Hepatocyte (in vitro differentiated cells): ENCODE measurements around the gene REEP6. TPM values are rescaled to one million over a fixed set of nuclear protein-coding genes. Genes with fewer than 3 reads are reported as not detected.

Experiments used
- DNase-seq: peaks from one replicate; pipeline ENCODE4 v3.0.0-alpha.2; 2016; ENCODE audit warnings: low spot score
- H2AFZ ChIP-seq: fragments of 200-600 bp; sonication (generic); 2 replicates; pipeline ENCODE4 v1.6.0; 2016; ENCODE audit warnings: antibody characterized with exemption, mild to moderate bottlenecking
- H3K27ac ChIP-seq: fragments of 200-600 bp; sonication (generic); 2 replicates; pipeline ENCODE4 v1.5.1; 2016; ENCODE audit warnings: mild to moderate bottlenecking
- H3K27me3 ChIP-seq: fragments of 200-600 bp; sonication (generic); 2 replicates; pipeline ENCODE4 v1.6.1; 2016
- H3K36me3 ChIP-seq: fragments of 200-600 bp; sonication (generic); replicated peaks from 2 replicates; pipeline ENCODE4 v1.5.1; 2016; ENCODE audit warnings: low read depth; ENCODE audit not compliant: insufficient read depth
- H3K4me1 ChIP-seq: fragments of 200-600 bp; sonication (generic); 2 replicates; pipeline ENCODE4 v1.5.1; 2016; ENCODE audit warnings: mild to moderate bottlenecking, moderate library complexity; ENCODE audit not compliant: insufficient read depth
- H3K4me2 ChIP-seq: fragments of 200-600 bp; sonication (generic); 2 replicates; pipeline ENCODE4 v1.6.0; 2016
- H3K4me3 ChIP-seq: fragments of 200-600 bp; sonication (generic); 2 replicates; pipeline ENCODE4 v1.5.1; 2016; ENCODE audit warnings: mild to moderate bottlenecking
- H3K79me2 ChIP-seq: fragments of 200-600 bp; sonication (generic); 2 replicates; pipeline ENCODE4 v1.6.0; 2017; ENCODE audit warnings: mild to moderate bottlenecking
- H3K9me2 ChIP-seq: fragments of 200-600 bp; sonication (generic); replicated peaks from 2 replicates; pipeline ENCODE4 v1.6.0; 2017; ENCODE audit warnings: mild to moderate bottlenecking; ENCODE audit not compliant: insufficient read depth
- H3K9me3 ChIP-seq: fragments of 200-600 bp; sonication (generic); 2 replicates; pipeline ENCODE4 v1.5.1; 2016; ENCODE audit warnings: low read depth, mild to moderate bottlenecking
- H4K20me1 ChIP-seq: fragments of 200-600 bp; sonication (generic); 2 replicates; pipeline ENCODE4 v1.6.0; 2016; ENCODE audit warnings: mild to moderate bottlenecking; ENCODE audit not compliant: insufficient read depth, poor library complexity, severe bottlenecking
- EZH2 ChIP-seq: fragments of 200-600 bp; sonication (generic); IDR thresholded peaks from 2 replicates; pipeline ENCODE4 v1.6.1; 2016; ENCODE audit warnings: antibody characterized with exemption, mild to moderate bottlenecking, borderline replicate concordance
- EZH2phosphoT487 ChIP-seq: fragments of 200-600 bp; sonication (generic); IDR thresholded peaks from one replicate; pipeline ENCODE4 v1.6.1; 2018; ENCODE audit warnings: antibody characterized with exemption, mild to moderate bottlenecking, low read depth, moderate library complexity; ENCODE audit not compliant: unreplicated experiment, severe bottlenecking
- WGBS: methylation state at CpG from one replicate; pipeline ENCODE4 v1.1.6; 2016; ENCODE audit warnings: low lambda C conversion rate; ENCODE audit errors: missing lambda C conversion rate; 5-methylcytosine and 5-hydroxymethylcytosine counted together
- polyA plus RNA-seq: library from polyadenylated mRNA; unstranded; fragments of >200 nt; fragmentation: Nextera tagmentation; extraction: Ambion mirVana; gene quantifications from 2 replicates; pipeline ENCODE4 v1.2.1, GENCODE V29; 2016
- total RNA-seq: library from RNA; depleted of rRNA; stranded (reverse); fragments of >200 nt; gene quantifications from 2 replicates; pipeline ENCODE4 v1.2.3, GENCODE V29; 2014
- TF ChIP-seq, protein P1 (sequence below): fragments of 200-600 bp; sonication (generic); IDR thresholded peaks from 2 replicates; pipeline ENCODE4 v1.5.1; 2016; ENCODE audit warnings: antibody characterized with exemption, mild to moderate bottlenecking; ENCODE audit not compliant: poor library complexity

REEP6 gene
- total and polyA plus RNA-seq, 2 experiments from 2014 or later = 88.9 to 218 TPM

DNA sequence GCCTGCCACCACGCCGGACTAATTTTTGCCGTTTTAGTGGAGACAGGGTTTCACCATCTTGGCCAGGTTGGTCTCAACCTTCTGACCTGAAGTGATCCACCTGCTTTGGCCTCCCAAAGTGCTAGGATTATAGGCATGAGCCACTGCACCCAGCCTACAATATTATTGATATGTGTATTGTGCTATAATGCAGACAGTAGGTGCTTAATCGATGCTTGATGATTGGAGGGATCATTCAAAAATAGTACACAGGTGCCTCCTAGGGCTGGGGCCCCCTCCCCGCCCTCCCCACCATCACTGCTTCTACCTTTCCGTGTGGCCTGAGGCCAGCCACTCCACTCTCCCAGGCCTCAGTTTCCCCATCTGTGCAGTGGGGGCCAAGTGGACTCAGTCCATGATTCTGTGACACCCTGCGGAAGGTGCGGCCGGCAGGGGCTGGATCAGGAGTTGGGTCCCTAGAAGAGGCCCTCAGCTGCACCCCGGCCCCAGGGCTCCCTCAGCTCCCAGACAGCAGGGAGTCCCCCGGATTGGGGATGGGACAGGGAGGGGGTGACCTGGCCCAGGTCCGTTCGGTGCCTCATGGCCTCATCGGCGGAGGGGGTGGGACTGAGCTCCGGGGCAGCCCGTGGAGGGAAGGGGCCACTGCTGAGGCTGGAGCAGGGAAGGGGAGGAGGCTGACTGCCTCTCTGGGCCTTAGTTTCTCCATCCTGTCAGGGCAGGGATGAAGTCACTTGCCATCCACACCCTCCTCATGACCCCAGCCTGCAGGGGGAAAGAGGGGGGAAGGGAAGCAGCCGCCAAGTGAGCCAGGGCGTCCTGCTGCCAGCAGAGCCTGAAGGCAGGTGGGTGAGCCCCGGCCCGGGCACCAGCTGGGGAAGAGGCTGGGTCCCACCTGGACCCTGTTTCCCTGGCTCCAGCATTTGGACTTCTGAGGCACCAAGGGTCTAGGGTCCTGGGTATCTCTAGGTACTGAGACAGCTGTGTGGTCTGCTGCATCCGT, 20.6 kb downstream of the REEP6 start:
- DNase-seq = no peak
- no peaks in the 10 kb centered on the region for H4K20me1 ChIP-seq
- no peaks in the 10 kb centered on the region for H3K9me3 ChIP-seq
- TF ChIP-seq EZH2 (no peak), EZH2phosphoT487 (no peak)
- TF ChIP-seq, protein P1, sequence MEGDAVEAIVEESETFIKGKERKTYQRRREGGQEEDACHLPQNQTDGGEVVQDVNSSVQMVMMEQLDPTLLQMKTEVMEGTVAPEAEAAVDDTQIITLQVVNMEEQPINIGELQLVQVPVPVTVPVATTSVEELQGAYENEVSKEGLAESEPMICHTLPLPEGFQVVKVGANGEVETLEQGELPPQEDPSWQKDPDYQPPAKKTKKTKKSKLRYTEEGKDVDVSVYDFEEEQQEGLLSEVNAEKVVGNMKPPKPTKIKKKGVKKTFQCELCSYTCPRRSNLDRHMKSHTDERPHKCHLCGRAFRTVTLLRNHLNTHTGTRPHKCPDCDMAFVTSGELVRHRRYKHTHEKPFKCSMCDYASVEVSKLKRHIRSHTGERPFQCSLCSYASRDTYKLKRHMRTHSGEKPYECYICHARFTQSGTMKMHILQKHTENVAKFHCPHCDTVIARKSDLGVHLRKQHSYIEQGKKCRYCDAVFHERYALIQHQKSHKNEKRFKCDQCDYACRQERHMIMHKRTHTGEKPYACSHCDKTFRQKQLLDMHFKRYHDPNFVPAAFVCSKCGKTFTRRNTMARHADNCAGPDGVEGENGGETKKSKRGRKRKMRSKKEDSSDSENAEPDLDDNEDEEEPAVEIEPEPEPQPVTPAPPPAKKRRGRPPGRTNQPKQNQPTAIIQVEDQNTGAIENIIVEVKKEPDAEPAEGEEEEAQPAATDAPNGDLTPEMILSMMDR = no peak
- H3K79me2 ChIP-seq = peaks cover 13% of the 10 kb centered on the region
- peaks cover 35% of the 10 kb centered on the region for H3K4me1 ChIP-seq
- H3K4me3 ChIP-seq = peak overlapping the region; percentile 50
- H3K4me2 ChIP-seq = peak overlapping the region; percentile 99
- H3K27me3 ChIP-seq = no peaks in the 10 kb centered on the region
- WGBS = 83% methylated on average over 14 of the region's 22 CpGs
- no peaks in the 10 kb centered on the region for H3K9me2 ChIP-seq
- H2AFZ ChIP-seq = no peak overlapping the region
- H3K36me3 ChIP-seq = no peaks in the 10 kb centered on the region
- peak overlapping the region; percentile 98 for H3K27ac ChIP-seq

DNA sequence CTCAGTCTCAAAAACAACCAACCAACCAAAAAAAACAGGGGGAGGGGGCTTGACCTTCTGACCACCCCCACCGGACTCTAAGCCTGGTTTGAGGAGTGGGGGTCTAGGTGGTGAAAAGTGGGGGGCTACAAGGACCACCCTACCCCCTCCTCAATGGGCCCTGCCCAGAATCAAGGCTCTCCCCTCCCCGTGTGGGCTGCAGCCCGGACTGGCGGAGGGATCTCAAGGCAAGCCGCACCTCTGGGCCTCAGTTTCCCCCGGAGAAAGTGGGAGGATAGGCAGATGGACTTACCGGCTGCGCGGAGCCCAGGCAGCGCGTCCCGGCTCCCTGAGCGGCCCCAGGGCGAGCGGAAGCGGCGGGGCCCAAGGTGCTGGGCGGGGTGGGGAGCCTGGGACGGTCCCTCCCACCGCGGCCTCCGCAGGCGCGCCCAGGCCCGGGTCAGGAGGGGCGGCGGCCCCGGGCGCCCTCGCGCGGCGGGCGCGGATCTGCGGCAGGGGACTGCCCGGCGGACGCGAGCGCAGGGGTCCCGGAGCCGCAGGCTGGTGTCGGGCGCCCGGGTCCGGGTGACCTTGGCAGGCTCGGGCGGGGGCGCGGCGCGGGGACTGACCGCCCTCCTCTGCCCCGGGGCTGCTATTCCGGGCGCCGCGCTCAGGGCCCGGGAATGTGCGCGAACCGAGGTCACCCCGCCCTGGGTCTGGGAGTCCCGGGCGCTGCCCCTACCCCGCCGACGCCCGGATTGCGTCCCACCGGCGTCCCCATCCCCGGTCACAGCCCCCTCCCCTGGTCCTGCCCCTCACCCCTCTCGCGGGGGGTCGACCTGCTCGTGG, 21.9 kb downstream of the REEP6 start, which contains the start of gene ADAMTSL5:
Gene ADAMTSL5 (minus strand): TSS at position 349 of the 828 bp plus-strand sequence. CDS start 2,076 bp downstream, outside the sequence.
- H2AFZ ChIP-seq = peak within 1 kb of the TSS; percentile 60
- peaks cover 35% of the 10 kb centered on the region for H3K4me1 ChIP-seq
- no peaks in the 10 kb centered on the region for H3K27me3 ChIP-seq
- 21% methylated on average over 13 of the region's 78 CpGs for WGBS
- peak within 1 kb of the TSS; percentile 98 for H3K27ac ChIP-seq
- TF ChIP-seq EZH2phosphoT487 = no peak
- TF ChIP-seq, protein P1 = no peak
- no peak for TF ChIP-seq EZH2
- H3K4me3 ChIP-seq = peak within 1 kb of the TSS; percentile 50
- H3K79me2 ChIP-seq = peaks cover 13% of the 10 kb centered on the region
- H3K36me3 ChIP-seq = no peaks in the 10 kb centered on the region
- peak within 1 kb of the TSS; percentile 99 for H3K4me2 ChIP-seq
- H4K20me1 ChIP-seq = no peaks in the 10 kb centered on the region
- no peaks in the 10 kb centered on the region for H3K9me3 ChIP-seq
- H3K9me2 ChIP-seq = no peaks in the 10 kb centered on the region
- peak; percentile 89 for DNase-seq

DNA sequence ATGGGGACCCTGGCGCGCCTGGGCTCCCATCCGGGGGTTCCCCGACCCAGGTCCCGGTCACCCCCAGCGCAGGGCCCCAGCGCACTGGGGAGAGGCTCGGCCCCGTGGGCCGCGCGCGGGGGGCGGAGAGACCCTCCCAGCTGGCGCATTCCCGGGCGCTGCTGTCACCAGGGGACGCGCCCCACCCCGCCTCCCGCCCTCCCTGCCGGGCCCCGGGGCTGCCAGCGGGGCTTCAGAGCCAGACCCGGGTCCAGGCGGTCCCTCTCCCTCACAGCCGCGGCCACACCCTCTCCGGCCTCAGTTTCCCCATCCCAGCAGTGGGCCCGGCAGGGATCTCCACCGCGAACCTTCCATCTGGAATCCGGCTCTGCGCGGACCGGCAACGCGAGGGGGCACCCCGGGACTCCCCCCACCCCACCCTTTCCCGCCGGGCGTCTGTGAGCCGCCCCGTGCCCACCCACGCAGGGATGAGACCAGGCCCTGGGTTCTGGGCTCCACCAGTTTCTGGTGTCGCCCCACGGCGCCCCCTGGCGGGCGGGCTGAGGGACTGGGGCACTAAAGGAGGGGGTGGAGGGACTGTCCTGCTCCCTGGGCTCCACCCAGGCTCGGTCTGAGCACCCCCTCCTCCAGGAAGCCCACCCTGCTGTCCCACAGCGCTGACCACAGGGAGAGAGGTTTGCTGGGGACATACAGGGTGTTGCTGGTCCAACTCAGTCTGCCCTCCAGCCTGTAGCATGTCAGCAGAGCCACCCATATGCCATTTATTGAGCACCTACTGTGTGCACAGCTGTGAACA, 22.7 kb downstream of the REEP6 start:
- H3K36me3 ChIP-seq = no peaks in the 10 kb centered on the region
- H3K4me2 ChIP-seq = peak overlapping the region; percentile 99
- no peaks in the 10 kb centered on the region for H4K20me1 ChIP-seq
- TF ChIP-seq, protein P1 = peak; percentile 65
- TF ChIP-seq EZH2phosphoT487 (no peak), EZH2 (no peak)
- H3K27me3 ChIP-seq = no peaks in the 10 kb centered on the region
- peak overlapping the region; percentile 60 for H2AFZ ChIP-seq
- peak overlapping the region; percentile 50 for H3K4me3 ChIP-seq
- WGBS = 32% methylated on average over 8 of the region's 52 CpGs
- no peaks in the 10 kb centered on the region for H3K9me2 ChIP-seq
- DNase-seq = peak; percentile 83
- peak overlapping the region; percentile 89 for H3K27ac ChIP-seq
- no peaks in the 10 kb centered on the region for H3K9me3 ChIP-seq
- peaks cover 13% of the 10 kb centered on the region for H3K79me2 ChIP-seq
- peaks cover 35% of the 10 kb centered on the region for H3K4me1 ChIP-seq
